HL-60 (cell line): ENCODE measurements around the gene SMARCA1.

ENCODE experiments used
- DNase-seq, 2 experiments: peaks; one replicate each; pipeline ENCODE4 v3.0.0-alpha.2; 2010 to 2020; ENCODE audit warnings: low read depth in 1 of 2, low spot score in 1 of 2
- H3K27ac ChIP-seq: fragments of 250-450 bp; sonication (Bioruptor Pico); replicated peaks from 2 replicates; pipeline ENCODE4 v1.5.1; 2020; ENCODE audit warnings: mild to moderate bottlenecking, moderate library complexity
- H3K27me3 ChIP-seq: fragments of 250-450 bp; sonication (Bioruptor Pico); 2 replicates; pipeline ENCODE4 v1.5.1; 2021; ENCODE audit warnings: mild to moderate bottlenecking, moderate library complexity; ENCODE audit not compliant: insufficient read depth, poor library complexity, severe bottlenecking
- H3K4me3 ChIP-seq: replicated peaks from 2 replicates; pipeline ENCODE4 v1.5.1; 2011; ENCODE audit warnings: mild to moderate bottlenecking, control low read depth, low read length; ENCODE audit not compliant: insufficient read depth
- CTCF ChIP-seq: IDR thresholded peaks from one replicate; pipeline ENCODE4 v1.5.1; 2011; ENCODE audit warnings: low read length, control low read depth, inconsistent platforms; ENCODE audit not compliant: insufficient read depth
- GABPA ChIP-seq: IDR thresholded peaks from 2 replicates; pipeline ENCODE4 v1.6.1; 2012; ENCODE audit warnings: low read depth
- POLR2AphosphoS5 ChIP-seq: IDR thresholded peaks from 2 replicates; pipeline ENCODE4 v1.6.1; 2012; ENCODE audit warnings: low read depth
- REST ChIP-seq: IDR thresholded peaks from 2 replicates; pipeline ENCODE4 v1.6.1; 2012; ENCODE audit warnings: low read depth; ENCODE audit not compliant: insufficient replicate concordance
- SPI1 ChIP-seq: IDR thresholded peaks from 2 replicates; pipeline ENCODE4 v1.6.1; 2012; ENCODE audit warnings: low read depth, mild to moderate bottlenecking, borderline replicate concordance

The SMARCA1 gene

GRCh38 chrX:129511689-129512088, 11.6 kb downstream of the SMARCA1 start:
- no peak overlapping the region for H3K27ac ChIP-seq
- no peak for DNase-seq
- no peak for TF ChIP-seq CTCF
- no peak for TF ChIP-seq SPI1
- TF ChIP-seq GABPA = no peak
- no peak for TF ChIP-seq REST
- no peak for TF ChIP-seq POLR2AphosphoS5
- H3K27me3 ChIP-seq = peaks cover 4% of the 10 kb centered on the region
- no peak overlapping the region for H3K4me3 ChIP-seq

GRCh38 chrX:129510331-129510730, 13.0 kb downstream of the SMARCA1 start:
- Histone ChIP-seq H3K27ac (no peak overlapping the region), H3K4me3 (no peak overlapping the region), H3K27me3 (peaks cover 2% of the 10 kb centered on the region)
- TF ChIP-seq GABPA (no peak), POLR2AphosphoS5 (no peak), REST (no peak), SPI1 (no peak), CTCF (no peak)
- no peak for DNase-seq

GRCh38 chrX:129497146-129497843, 26.0 kb downstream of the SMARCA1 start:
- H3K4me3 ChIP-seq = no peak overlapping the region
- DNase-seq = no peak
- H3K27ac ChIP-seq = no peak overlapping the region
- TF ChIP-seq SPI1 (no peak), REST (no peak), CTCF (no peak), POLR2AphosphoS5 (no peak), GABPA (no peak)
- no peaks in the 10 kb centered on the region for H3K27me3 ChIP-seq
